CD1c-positive myeloid dendritic cell (primary cell): ENCODE results near the gene ATP2C2.

Source experiments
- DNase-seq: peaks from one replicate; pipeline ENCODE4 v3.0.0-alpha.2; 2016; ENCODE audit errors: extremely low spot score

Gene ATP2C2

DNA sequence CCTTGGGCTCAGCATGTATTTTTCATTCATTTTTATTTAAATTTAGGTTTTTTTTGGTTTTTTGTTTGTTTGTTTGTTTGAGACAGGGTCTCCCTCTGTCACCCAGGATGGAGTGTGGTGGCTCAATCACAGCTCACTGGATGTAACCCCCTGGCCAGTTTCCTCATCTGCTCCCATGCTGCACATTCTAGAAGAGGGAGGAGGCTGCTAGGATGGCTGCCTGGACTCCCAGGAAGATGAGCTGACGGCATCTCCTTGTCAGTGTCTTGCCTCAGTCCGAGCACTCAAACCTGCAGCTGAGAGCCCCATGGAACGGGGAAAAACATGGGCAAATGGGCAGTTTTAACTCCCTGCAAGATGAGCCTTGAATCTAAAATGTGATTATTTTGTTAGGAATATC is 128.7 kb downstream of the ATP2C2 start:
- no peak for DNase-seq

DNA sequence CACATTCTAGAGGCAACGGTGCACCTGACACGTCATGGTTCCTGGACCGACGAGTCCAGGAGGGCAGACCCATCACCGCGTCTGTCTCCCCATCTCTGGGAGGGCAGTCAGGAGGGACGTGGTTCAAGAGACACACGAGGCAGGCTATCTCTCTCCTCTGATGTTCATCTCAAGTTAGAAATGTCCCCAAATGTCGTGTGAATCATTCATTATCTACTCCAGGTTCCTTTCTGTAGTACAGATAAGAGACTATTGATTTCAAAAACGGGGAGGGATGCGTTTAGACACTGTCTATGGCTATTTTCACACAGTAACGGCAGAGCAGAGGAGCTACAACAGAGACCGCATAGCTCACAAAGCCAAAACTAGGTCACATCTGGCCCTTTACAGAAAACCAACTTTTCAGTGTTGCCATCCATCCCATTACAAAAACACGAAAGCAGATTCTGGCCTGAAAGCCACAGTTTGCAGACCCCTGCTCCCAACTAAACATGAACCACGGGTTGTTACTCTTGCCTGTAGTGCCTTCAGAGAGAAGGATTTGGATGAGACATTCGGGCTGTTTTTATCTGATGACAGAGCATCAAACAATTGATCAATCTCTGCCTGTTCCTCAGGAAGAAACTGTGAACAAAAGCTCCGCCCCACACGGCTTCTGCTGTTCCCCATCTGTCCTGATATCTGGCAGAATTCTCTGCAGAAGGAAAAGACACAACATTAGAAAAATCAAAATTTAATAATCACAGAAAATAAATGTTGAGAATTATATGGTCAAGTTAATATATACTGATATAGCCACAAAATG is 129.3 kb downstream of the ATP2C2 start:
- no peak for DNase-seq

DNA sequence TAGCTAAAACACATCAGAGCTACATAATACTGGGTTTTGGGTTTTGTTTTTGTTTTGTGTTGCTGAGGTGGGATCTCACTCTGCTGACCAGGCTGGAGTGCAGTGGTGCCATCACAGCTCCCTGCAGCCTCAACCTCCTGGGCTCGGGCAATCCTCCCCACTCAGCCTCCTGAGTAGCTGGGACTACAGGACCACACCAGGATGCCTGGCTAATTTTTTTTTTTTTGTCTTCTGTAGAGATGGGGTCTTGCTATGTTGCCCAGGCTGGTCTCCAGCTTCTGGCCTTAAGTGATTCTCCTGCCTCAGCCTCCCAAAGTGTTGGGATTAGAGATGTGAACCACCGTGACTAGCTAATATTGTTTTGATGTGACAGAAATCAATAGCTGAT is 129.9 kb downstream of the ATP2C2 start:
- no peak for DNase-seq

DNA sequence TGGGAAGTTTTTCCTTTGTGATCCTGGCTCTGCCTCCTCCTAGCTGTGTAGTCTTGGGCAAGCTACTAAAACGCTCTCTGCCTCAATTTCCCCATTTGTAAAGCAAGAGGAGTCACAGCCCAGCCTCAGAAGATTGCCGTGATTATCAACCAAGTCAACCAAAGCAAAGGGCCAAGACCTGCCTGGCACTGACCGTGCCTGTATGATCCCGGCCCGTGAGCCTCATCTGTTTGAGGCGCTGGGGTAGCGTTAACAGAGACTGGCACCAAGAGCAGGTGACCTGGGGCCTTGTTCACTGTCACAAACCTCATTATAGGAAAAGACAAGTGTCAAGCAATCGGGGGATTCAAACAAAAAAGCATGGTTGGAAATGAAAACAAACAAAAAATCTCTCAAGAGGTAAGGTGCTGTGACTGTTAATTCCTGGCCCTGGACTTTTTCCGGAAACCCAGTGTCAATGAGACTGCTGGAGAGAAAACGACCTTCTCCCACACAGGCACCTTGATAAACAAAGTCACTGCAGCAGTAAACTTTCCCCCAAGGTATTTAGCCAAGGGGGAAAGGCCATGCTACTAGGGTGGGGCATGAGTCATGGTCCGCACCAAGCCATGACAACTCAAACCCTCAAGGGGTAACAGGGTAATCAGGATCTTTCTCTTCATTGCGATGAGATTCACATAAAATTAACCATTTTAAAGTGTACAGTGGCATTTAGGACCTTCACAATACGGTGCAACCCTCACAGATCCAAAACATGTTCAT is 130.7 kb downstream of the ATP2C2 start:
- DNase-seq, result no peak

DNA sequence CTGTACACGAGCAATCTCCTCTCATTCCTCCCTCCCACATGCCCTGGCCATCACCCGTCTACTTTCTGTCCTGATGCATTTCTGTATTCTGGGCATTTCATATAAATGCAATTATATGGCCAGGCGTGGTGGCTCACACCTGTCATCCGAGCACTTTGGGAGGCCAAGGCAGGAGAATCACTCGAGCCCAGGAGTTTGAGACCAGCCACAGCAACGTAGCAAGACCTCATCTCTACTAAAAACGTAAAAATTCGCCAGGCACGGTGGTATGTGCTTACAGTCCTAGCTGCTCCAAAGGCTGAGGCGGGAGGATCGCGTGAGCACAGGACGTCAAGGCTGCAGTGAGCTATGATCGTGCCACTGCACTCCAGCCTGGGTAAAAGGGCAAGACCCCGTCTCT is 131.3 kb downstream of the ATP2C2 start:
- no peak for DNase-seq

DNA sequence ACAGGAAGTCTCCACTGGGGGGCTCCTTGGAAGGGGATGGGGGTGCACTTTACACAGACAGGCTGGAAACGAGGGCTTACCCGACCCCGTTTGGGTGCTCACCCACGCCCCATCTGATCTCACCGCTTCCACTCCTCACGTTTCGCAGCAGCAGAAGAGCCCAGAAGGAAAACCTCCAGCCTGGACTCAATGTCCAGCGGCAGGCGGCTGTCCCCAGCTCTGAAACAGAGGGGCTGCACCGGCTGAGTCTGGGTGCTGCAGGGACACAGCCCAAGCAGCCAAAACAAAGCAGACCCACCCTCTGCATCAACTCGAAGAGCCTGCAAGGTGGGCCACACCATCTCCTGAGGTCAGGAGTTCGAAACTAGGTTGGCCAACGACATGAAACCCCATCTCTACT is 132.2 kb downstream of the ATP2C2 start:
- DNase-seq, result no peak

DNA sequence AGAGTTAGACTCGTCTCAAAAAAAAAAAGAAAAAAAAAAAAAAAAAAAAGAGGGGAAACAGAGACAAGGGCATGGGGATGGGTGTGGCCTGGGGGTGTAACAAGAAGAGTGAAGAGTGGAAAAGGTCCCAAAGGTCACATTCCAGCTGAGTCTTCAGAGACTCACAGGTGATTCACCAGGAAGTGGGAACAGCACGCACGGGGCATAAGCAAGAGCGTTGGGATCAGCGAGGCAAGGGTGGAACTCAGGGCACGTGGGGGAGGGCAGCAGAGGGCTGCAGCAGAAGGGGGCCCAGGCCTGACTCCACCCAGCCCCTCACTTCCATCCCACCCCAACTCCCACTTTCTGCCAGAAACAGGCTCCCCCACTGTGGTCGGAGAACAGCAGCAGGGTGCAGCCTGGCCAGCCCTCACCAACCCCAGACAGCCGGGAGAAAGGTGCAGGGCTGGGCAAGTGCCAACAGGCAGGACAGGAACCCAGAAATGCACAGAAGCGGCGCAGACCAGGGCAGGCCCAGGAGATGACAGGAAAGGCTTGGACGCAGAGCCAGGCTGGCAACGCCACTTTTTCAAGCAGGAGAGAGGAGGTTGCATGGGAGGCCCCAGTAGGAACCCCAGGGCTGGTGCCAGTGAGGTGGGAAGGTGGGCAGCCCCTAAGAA is 132.9 kb downstream of the ATP2C2 start:
- DNase-seq, result no peak

DNA sequence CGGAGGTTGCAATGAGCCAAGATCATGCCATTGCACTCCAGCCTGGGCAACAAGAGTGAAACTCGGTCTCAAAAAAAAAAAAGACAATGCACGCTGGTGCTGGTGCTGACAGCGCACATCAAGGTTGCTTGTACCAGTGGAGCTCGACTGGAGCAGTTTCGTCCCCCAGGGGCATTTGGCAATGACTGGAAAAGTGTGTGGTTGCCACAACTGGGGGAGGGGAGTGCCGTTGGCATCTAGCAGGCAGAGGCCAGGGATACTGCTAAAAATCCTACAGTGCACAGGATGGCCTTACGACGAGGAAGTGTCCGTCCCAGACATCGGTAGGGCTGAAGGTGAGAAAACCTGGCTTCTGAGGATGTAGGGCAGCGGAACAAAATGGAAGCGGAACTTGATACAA is 133.7 kb downstream of the ATP2C2 start:
- no peak for DNase-seq

DNA sequence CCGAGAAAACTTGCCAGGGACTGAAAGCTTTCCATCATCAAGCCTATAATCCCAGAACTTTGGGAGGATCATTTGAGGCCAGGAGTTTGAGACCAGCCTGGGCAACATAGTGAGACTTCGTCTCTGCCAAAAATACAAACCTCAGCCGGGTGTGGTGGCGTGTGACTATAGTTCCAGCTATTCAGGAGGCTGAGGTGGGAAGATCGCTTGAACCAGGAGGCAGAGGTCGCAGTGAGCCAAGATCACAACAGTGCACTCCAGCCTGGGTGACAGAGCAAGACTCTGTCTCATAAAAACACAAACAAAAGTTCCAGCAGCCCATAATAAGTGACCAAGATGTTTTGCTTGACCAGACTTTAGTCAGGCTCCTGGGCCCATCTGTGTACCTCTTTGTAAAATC is 134.2 kb downstream of the ATP2C2 start:
- no peak for DNase-seq

DNA sequence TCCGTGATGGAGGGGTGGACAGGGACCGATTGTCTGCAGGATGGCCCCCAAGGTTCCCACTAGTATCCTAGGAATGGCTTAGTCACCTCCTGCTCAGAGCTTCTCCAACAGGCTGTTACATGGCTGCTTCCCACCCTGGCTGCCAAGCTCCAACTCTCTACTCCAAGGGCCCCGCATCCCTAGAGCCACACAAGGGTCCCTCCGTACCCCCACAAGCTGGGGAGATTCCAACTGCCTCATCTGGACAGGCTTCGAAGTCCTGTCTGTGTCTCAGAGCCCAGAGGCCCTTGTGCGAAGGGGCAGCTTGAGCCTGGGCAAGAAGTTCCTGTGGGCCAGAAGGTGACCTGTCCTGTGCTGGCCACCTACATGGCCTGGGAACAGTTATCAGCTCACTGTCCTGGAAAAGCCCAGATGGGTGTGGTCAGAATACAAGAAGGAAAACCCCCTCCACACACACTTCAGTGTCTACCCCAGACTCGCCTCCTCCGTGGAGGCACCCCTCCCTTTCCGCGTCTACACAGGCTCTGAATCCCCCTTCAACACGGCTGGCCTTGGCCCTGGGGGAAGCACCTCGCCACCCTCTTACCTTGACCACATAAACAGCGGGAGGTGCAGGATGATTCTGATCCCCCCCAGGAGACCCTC is 135.5 kb downstream of the ATP2C2 start:
- DNase-seq, result no peak

DNA sequence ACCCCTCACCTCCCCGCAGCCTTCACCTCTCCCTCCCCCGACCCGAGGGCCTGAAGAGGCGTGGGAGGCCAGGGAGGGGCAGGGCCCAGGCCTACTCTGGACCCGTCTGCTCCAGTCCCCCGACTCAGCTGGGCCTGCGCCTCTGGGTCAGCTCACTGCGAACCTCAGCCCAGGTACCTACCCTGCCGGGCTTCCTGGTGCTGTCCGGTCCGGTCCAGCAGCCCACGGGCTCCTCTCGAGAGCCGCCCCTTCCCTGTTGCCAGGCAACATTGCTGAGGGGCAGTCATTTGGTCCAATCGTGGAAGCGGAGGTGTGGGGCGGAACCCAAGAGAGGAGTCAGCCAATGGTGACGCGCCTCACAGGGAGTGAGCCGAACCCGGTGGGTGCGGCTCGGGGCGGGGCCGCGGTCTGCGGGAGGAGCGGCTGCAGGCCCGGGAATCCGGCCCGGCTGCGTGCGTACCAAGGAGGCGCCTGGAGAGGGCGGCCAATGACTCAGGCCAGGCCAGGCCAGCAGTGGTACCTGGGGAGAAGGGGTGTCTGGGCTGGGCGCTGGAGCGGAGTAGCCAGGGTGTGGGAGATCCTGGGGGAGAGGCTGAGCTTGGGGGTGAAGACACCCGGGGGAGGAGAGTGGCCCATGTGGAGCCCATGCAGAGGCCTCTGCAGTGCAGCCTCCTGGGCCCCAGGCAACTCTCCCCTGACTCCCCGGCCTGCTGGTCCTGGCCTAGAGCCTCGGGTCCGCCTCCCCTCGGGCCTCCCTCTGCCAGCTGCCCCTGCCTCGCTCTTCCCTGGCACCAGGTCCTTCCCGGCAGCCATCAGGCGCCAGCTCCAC is 136.3 kb downstream of the ATP2C2 start, which contains the start of gene MEAK7:
Gene MEAK7, minus strand, starts transcription at position 240 of the 829 bp plus-strand sequence. CDS start 6,573 bp downstream, outside the sequence.
- DNase-seq, result peak; percentile 99

DNA sequence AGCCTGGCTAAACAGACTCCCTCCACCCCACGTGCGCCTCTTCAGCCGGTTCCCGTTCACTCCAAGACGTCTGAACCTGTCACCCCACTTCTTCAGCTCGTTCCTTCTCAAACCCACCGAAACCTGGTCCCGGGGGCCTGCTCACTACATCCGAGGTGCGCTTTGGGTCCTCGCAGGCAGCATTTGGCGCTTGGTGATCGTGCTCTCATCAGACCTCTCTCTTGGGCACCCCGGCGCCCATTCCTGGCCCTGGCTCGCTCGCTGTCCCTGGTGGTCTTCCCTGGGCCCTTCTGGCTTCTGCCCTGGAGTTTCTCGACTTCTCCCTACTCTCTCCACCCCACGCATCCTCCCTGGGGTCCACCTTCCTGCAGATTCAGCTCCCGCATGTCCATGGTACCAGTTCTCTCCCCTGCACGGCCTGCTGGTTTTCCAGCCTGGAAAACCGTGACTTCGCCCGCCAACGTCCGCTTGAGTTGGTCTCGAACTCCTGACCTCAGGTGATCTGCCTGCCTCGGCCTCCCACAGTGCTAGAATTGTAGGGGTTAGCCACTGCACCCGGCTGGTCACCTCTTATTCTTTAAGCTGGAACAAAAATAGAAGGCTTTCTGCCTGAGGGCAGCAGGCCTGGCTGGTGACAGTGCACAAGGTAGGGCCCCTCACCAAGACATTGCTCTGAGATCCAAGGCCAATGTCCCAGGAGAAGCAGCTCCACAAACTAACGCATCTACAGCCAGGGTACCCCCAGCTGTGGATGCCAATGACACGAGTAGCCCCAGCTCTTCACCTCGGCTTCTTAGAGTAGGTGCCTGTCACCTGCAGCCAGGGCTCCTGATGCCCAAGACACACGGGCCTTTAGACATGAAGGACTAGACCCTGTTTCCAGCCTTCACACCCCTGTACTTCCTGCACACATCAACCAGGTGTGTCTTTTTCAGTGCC is 137.2 kb downstream of the ATP2C2 start:
- DNase-seq, result no peak

DNA sequence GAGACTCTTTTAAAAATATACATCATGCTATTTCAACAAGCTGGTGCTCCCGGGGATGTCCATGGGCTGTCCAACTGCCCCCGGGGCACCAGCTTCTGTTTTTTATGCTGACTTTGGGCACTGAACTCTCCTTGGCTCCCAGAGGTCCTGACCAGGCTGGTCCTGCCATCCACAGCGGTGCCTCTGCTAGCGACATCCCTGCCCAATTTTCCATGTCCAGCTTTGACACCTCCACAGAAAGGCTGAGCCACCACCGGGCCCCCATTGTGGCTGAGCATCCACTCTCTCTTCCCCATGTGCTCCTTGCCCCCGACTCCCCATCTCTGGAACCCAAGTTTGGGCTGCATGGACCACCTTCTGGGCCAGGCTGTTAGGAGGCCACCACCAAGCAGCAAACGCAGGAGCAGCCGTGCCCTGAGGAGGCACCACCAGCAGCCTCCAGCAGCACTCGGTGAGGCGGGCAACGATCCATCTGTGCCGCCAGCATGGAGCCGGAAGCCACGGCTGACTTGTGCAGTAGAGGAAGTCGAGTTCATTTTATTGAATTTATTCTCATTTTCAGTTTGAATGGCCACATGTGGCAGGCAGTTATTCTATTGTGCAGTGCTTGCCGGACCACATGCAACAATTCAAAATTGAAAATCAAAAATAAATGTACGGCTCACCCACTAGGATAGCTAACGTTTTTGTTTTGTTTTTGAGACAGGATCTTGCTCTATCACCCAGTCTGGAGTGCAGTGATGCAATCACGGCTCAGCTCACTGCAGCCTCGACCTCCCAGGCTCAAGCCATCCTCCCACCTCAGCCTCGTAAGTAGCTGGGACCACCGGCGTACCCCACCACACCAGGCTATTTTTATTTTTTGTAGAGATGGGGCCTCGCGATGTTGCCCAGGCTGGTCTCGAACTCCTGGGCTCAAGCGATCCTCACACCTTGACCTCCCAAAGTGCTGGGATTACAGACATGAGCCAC is 139.0 kb downstream of the ATP2C2 start:
- DNase-seq, result peak; percentile 52

DNA sequence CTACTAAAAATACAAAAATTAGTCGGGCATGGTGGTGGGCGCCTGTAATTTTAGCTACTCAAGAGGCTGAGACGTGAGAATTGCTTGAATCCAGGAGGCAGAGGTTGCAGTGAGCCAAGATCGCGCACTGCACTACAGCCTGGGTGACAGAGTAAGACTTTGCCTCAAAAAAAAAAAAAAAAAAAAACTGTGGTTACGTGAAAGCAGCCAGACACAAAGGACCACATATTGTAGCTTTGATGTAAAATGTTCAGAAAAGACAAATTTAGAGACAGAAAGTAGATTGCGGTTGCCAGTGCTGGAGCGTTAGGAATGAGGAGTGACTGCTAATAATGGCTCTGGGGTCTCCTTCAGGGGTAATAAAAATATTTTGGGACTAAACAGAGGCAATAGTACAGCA is 140.2 kb downstream of the ATP2C2 start:
- no peak for DNase-seq

DNA sequence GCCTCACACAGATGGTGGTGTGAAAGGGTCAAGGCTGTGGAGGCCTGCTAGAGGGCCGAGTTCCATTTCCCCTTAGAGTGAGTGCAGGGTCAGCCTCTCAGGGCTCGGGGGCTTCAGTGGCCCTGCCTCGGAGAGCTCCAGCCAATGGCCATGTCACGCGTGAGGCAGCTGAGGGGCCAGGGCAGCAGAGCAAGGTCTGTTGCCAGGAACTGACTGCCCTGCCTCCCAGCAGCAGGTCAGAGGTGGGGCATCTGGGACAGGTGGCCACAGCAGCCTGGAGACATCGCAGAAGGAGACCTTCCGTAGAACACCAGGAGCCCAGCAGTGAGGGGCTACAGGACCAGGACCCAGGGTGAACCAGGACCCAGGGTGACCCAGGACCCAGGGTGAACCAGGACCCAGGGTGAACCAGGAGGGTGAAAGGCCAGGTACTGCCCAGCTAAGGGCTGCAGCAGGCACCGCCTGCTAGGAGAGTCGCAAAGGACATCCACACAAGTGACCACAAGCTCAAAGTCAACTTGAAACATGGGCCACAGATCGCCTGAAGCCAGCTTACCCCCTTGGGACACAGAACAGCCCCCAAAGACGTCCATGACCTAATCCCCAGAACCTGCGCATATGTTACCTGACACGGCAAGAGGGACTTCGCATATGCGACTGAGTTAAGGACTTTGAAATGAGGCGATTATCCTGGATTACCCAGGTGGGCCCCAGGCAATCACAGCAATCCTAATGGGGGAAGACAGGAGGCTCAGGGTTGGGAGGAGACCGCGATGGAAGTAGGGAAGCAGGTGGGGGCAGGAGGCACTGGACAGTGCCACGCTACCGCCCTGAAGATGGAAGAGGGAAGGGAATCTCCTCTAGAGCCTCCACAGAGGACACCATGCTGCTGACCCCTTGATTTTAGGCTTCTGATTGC is 141.0 kb downstream of the ATP2C2 start:
- DNase-seq, result no peak

DNA sequence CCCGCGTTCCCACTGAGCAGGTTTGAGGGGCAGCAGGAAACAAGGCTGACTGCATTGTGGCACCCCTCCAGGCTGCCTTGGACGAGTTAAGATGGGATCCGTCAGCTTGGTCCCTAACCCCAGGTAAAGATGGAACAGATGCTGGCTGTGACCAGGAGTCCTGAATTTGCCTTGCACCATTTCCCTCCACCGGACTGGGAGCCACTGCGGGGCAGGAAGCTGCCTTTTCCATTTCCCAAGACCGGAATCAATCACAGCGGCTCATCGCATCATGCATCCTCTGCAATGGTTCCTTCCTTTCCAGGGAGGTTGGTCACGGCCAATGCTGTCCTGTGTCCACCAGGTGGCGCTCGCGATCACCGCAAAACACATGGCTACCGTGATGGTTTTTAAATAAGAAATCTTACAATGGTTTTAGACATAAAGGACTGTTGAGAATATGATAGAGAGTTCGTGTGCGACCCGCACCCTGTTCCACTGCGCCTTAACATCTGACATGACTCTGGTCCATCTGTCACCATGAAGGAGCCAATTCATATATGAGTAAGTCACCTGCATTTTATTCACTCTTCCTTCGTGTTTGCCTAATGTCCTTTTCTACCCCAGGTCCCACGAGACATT is 143.0 kb downstream of the ATP2C2 start:
- peak; percentile 91 for DNase-seq

DNA sequence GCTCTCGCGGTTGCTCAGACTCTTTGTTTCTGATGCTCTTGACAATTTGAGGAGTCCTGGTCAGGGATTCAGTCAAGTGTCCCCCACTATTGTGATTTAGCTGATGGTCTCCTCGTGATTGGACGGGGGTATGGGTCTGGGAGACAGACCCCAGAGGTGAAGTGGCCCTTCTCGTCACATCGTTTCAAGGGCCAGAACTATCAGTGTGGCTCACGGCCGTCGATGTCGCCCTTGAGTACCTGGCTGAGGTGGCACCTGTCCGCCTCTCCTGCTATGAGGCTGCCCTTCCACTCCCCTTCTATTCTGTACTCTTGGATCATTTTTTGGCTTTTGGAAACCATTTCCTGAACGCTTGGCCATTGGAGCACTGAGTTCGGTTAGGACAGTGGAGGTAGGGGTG is 143.5 kb downstream of the ATP2C2 start:
- no peak for DNase-seq
